KMS-11 (cell line): Measurements from ENCODE around the gene GHRH.

Experiments used
- H2AFZ ChIP-seq: fragments of 200-600 bp; sonication (generic); 2 replicates; pipeline ENCODE4 v1.6.1; 2016; ENCODE audit warnings: antibody characterized with exemption, mixed run types, low read depth
- H3K27ac ChIP-seq: fragments of 200-600 bp; sonication (generic); 2 replicates; pipeline ENCODE4 v1.6.1; 2016; ENCODE audit warnings: mild to moderate bottlenecking, mixed run types
- H3K27me3 ChIP-seq: fragments of 200-600 bp; sonication (generic); 2 replicates; pipeline ENCODE4 v1.6.1; 2017; ENCODE audit warnings: mild to moderate bottlenecking, low read depth, mixed run types, moderate library complexity; ENCODE audit not compliant: insufficient read depth
- H3K36me3 ChIP-seq: fragments of 200-600 bp; sonication (generic); 2 replicates; pipeline ENCODE4 v1.6.1; 2017; ENCODE audit warnings: mild to moderate bottlenecking, mixed run types; ENCODE audit not compliant: insufficient read depth
- H3K4me1 ChIP-seq: fragments of 200-600 bp; sonication (generic); 2 replicates; pipeline ENCODE4 v1.6.1; 2016; ENCODE audit warnings: mild to moderate bottlenecking, low read depth, mixed run types; ENCODE audit not compliant: poor library complexity, severe bottlenecking
- H3K4me2 ChIP-seq: fragments of 200-600 bp; sonication (generic); 2 replicates; pipeline ENCODE4 v1.7.0; 2016; ENCODE audit warnings: mild to moderate bottlenecking, mixed run types
- H3K4me3 ChIP-seq: fragments of 200-600 bp; sonication (generic); IDR thresholded peaks from 2 replicates; pipeline ENCODE4 v1.6.1; 2017; ENCODE audit warnings: low read depth, low read length, mixed read lengths; ENCODE audit not compliant: insufficient read depth
- H3K79me2 ChIP-seq: fragments of 200-600 bp; sonication (generic); 2 replicates; pipeline ENCODE4 v1.6.1; 2016; ENCODE audit warnings: low read depth, mixed run types; ENCODE audit not compliant: insufficient read depth
- H3K9ac ChIP-seq: fragments of 200-600 bp; sonication (generic); 2 replicates; pipeline ENCODE4 v1.6.1; 2016; ENCODE audit warnings: mild to moderate bottlenecking, mixed run types
- H4K20me1 ChIP-seq: fragments of 200-600 bp; sonication (generic); 2 replicates; pipeline ENCODE4 v1.6.1; 2016; ENCODE audit warnings: mild to moderate bottlenecking, mixed run types; ENCODE audit not compliant: insufficient read depth
- TF ChIP-seq, protein P1 (sequence below): fragments of 200-600 bp; sonication (generic); conservative IDR thresholded peaks from 2 replicates; pipeline ENCODE4 v1.6.1; 2017; ENCODE audit warnings: low read depth, mild to moderate bottlenecking, antibody characterized with exemption, low read length, moderate library complexity, mixed read lengths

GHRH gene

DNA sequence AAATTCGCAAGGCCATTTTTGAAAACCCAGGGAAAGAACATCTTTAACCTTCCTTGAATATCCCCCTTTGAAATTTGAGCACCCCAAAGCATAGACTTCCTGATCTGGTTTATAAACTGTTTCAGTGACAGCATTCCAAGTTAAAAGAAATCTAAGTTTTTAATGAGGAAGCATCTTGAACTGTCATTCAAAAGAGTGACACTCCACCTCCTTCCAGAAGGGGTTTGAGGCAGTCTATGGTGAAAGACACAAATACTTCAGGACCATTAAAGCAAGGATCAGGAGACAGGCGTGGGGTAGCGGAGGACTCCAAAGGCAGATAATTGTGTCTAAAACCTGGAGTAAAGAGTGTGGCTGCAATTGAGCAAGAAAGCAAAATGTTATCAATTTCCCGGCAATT, 691 bp downstream of the GHRH start:
- no peaks in the 10 kb centered on the region for H3K4me1 ChIP-seq
- H3K4me3 ChIP-seq, result no peak overlapping the region
- no peak overlapping the region for H3K27ac ChIP-seq
- H3K9ac ChIP-seq, result no peak overlapping the region
- H3K36me3 ChIP-seq, result no peaks in the 10 kb centered on the region
- H3K4me2 ChIP-seq, result no peak overlapping the region
- peaks cover 5% of the 10 kb centered on the region; the same call in 1 of the 2 replicates for H3K27me3 ChIP-seq
- no peaks in the 10 kb centered on the region for H4K20me1 ChIP-seq
- no peaks in the 10 kb centered on the region for H3K79me2 ChIP-seq
- H2AFZ ChIP-seq, result no peak overlapping the region
- TF ChIP-seq, protein P1, sequence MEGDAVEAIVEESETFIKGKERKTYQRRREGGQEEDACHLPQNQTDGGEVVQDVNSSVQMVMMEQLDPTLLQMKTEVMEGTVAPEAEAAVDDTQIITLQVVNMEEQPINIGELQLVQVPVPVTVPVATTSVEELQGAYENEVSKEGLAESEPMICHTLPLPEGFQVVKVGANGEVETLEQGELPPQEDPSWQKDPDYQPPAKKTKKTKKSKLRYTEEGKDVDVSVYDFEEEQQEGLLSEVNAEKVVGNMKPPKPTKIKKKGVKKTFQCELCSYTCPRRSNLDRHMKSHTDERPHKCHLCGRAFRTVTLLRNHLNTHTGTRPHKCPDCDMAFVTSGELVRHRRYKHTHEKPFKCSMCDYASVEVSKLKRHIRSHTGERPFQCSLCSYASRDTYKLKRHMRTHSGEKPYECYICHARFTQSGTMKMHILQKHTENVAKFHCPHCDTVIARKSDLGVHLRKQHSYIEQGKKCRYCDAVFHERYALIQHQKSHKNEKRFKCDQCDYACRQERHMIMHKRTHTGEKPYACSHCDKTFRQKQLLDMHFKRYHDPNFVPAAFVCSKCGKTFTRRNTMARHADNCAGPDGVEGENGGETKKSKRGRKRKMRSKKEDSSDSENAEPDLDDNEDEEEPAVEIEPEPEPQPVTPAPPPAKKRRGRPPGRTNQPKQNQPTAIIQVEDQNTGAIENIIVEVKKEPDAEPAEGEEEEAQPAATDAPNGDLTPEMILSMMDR, result no peak

DNA sequence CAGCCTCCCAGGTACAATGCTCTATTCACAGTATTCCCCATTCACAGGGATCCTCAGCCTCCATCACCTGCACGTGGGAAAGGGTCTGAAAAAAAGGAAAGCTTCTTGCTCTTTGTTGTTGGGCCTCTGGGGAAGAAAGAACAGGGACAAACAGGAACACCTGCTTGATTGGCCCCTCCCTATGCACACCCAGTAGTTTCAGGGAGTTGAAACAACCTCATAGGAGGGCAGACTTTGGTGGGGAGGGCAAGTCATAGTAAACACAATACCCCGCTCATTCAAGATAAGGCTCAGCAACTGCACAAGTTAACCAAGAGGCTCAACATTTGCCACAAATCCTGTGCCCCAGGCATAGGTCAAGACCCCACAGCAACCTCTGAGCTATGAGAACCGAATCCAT, 1.7 kb downstream of the GHRH start:
- TF ChIP-seq, protein P1, result no peak
- Histone ChIP-seq H3K4me3 (no peak overlapping the region), H3K9ac (no peak overlapping the region), H4K20me1 (no peaks in the 10 kb centered on the region), H3K36me3 (no peaks in the 10 kb centered on the region), H3K4me2 (no peak overlapping the region), H3K27ac (no peak overlapping the region), H3K4me1 (no peaks in the 10 kb centered on the region), H2AFZ (no peak overlapping the region), H3K79me2 (no peaks in the 10 kb centered on the region), H3K27me3 (peaks cover 5% of the 10 kb centered on the region; the same call in 1 of the 2 replicates)

DNA sequence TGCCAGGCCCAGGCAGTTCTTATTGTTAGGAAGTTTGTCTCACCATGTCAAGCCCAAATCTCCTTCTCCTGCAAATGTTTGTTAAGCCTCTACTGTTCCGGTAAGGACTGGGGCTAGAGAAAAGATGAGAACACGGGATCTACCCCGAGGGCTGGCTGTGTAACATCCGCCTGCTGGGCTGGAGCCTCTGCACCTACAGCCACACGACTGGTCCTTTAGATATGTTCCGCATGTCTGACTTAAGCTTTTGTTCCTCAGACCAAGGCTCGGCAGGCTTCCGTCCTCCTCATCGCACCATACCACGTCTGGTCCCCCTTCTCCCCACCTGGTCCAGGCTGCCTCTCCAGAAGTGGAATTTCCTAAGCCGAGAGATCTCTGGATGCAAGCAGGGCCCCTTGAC, 2.6 kb downstream of the GHRH start:
- H3K4me2 ChIP-seq, result no peak overlapping the region
- H3K4me3 ChIP-seq, result no peak overlapping the region
- H3K9ac ChIP-seq, result no peak overlapping the region
- peaks cover 5% of the 10 kb centered on the region; the same call in 1 of the 2 replicates for H3K27me3 ChIP-seq
- no peak overlapping the region for H2AFZ ChIP-seq
- no peaks in the 10 kb centered on the region for H3K36me3 ChIP-seq
- TF ChIP-seq, protein P1, result no peak
- no peak overlapping the region for H3K27ac ChIP-seq
- no peaks in the 10 kb centered on the region for H4K20me1 ChIP-seq
- H3K79me2 ChIP-seq, result no peaks in the 10 kb centered on the region
- no peaks in the 10 kb centered on the region for H3K4me1 ChIP-seq

DNA sequence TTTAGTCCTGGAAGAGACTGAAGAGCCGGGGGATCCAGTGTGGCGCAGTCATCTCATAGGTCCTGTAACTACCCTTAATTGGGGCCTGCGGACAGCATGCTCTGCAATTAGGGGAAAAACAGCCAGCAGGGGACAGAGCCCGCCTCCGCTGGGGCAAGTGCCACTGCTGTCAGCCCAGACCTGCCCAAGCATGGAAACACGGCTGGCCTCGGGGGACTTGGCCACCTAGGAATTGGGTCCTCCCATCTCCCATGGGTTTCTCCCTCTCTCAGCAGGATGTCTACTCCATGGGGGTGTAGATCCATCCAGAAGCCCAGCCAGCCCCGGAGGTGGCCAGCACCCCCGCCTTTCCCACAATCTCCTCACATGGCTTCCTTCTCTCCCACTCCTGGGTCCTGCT, 3.6 kb downstream of the GHRH start:
- Histone ChIP-seq H3K9ac (no peak overlapping the region), H3K79me2 (no peaks in the 10 kb centered on the region), H3K4me2 (no peak overlapping the region), H3K27ac (no peak overlapping the region), H3K4me1 (no peaks in the 10 kb centered on the region), H4K20me1 (no peaks in the 10 kb centered on the region), H3K4me3 (no peak overlapping the region), H3K27me3 (peaks cover 5% of the 10 kb centered on the region; the same call in 1 of the 2 replicates), H2AFZ (no peak overlapping the region), H3K36me3 (no peaks in the 10 kb centered on the region)
- TF ChIP-seq, protein P1, result no peak
